Fibroblast of lung (primary cell): Measurements from ENCODE around the gene MRPL45.
"Not testable (repeated sequence)": the region's sequence is repeated elsewhere in the genome, so short reads cannot be mapped to it uniquely, and the experiment has no call there.

Experiments used
- CTCF ChIP-seq, 2 donors: IDR thresholded peaks in 1 of 2; conservative IDR thresholded peaks in 1 of 2; 1 replicate in 1 of 2; 2 replicates in 1 of 2; pipeline ENCODE4 v1.5.1; 2011 to 2012; ENCODE audit warnings: low read length in 2 of 2, control low read depth in 1 of 2, inconsistent platforms in 1 of 2, low read depth in 1 of 2, mild to moderate bottlenecking in 1 of 2
- EZH2 ChIP-seq: IDR thresholded peaks from 2 replicates; pipeline ENCODE4 v1.5.1; 2012; ENCODE audit warnings: low read length, control low read depth, mild to moderate bottlenecking; ENCODE audit errors: missing control alignments

DNA sequence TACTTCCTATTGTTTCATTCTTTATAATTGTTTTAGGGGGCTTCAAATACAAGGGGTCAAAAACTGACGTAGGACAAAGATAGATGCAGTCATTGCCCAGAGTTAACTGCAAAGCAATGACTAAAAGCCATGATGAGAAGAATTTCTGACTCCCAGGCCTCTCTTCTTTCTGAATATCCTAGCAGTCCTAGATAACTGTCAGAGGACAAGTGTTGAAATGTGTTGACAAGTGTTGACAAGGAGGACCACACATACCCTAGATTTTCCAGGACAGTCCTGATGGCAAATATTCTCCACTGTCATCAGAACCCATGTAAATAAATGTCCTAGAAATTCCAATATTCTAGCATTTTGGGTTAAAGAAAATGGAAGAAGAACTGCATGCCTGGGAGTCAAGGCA, 27.9 kb upstream of the MRPL45 start:
- not testable (repeated sequence) for TF ChIP-seq CTCF (conservative IDR thresholded peaks at IDR 0.05 in 1 of 2, IDR thresholded peaks at IDR 0.05 in 1 of 2; ENCODE audit: low read depth in 1 of 2, low read length in 2 of 2); EZH2
